HepG2 (cell line): ENCODE measurements around the gene CDC27. TPM values are rescaled to one million over a fixed set of nuclear protein-coding genes. Genes with fewer than 3 reads are reported as not detected.
A peak's percentile ranks its signal among the peaks of the same experiment; 100 is the strongest.

Experiments used
- AGO2 ChIP-seq: fragments of 200-400 bp; formaldehyde crosslinking; optimal IDR thresholded peaks from 2 replicates; pipeline ENCODE3; 2017; ENCODE audit warnings: mild to moderate bottlenecking, low read depth, low read length, moderate library complexity
- CHCHD3 ChIP-seq: sonication (generic); formaldehyde crosslinking; IDR thresholded peaks from 2 replicates; pipeline ENCODE4 v1.8.0; 2022; ENCODE audit warnings: mild to moderate bottlenecking, missing genetic modification reagents, moderate library complexity
- CREB1 ChIP-seq, 2 experiments: fragments of 450-650 bp in 1 of 2; IDR thresholded peaks; 2 replicates each; pipeline ENCODE4 v1.6.1; 2016 to 2017; ENCODE audit warnings: control low read depth in 1 of 2, mild to moderate bottlenecking in 1 of 2, missing compliant biosample characterization in 1 of 2, missing genetic modification characterization in 1 of 2
- CREM ChIP-seq, 2 experiments: sonication (generic) in 1 of 2; formaldehyde crosslinking in 1 of 2; IDR thresholded peaks; 2 replicates each; pipeline versions ENCODE4 v1.4.0 to v1.6.1; 2016 to 2020; ENCODE audit warnings: antibody characterized with exemption in 1 of 2, mild to moderate bottlenecking in 1 of 2, missing genetic modification reagents in 1 of 2
- KMT2B ChIP-seq: IDR thresholded peaks from 2 replicates; pipeline ENCODE4 v1.6.1; 2016; ENCODE audit warnings: missing genetic modification reagents, missing compliant biosample characterization
- MAZ ChIP-seq, 2 experiments: sonication (generic) in 1 of 2; formaldehyde crosslinking in 1 of 2; IDR thresholded peaks; 2 replicates each; pipeline versions ENCODE4 v1.5.0 to v1.6.1; 2012 to 2020; ENCODE audit warnings: low read depth in 2 of 2, mild to moderate bottlenecking in 2 of 2, borderline replicate concordance in 1 of 2, improper control_type of control experiment in 1 of 2, low read length in 1 of 2, missing genetic modification reagents in 1 of 2, moderate library complexity in 1 of 2
- MYC ChIP-seq: sonication (generic); formaldehyde crosslinking; IDR thresholded peaks from 2 replicates; pipeline ENCODE4 v1.9.0; 2021; ENCODE audit warnings: missing genetic modification reagents, borderline replicate concordance
- TBX2 ChIP-seq: sonication (generic); formaldehyde crosslinking; IDR thresholded peaks from 2 replicates; pipeline ENCODE4 v1.5.0; 2020; ENCODE audit warnings: missing genetic modification reagents, mild to moderate bottlenecking, borderline replicate concordance
- ZBTB25 ChIP-seq: IDR thresholded peaks from 2 replicates; pipeline ENCODE4 v1.6.1; 2018; ENCODE audit warnings: missing genetic modification reagents
- ZMYM4 ChIP-seq: sonication (generic); formaldehyde crosslinking; IDR thresholded peaks from 2 replicates; pipeline ENCODE4 v1.8.1; 2023; ENCODE audit warnings: mild to moderate bottlenecking, missing genetic modification reagents
- ZNF180 ChIP-seq: sonication (generic); formaldehyde crosslinking; IDR thresholded peaks from 2 replicates; pipeline ENCODE4 v1.4.0; 2020; ENCODE audit warnings: low read depth, missing genetic modification reagents, borderline replicate concordance
- ZNF329 ChIP-seq: sonication (generic); formaldehyde crosslinking; IDR thresholded peaks from 2 replicates; pipeline ENCODE4 v1.9.0; 2021; ENCODE audit warnings: low read depth, mild to moderate bottlenecking, missing genetic modification reagents
- ZNF430 ChIP-seq: sonication (generic); formaldehyde crosslinking; IDR thresholded peaks from 2 replicates; pipeline ENCODE4 v1.9.0; 2021; ENCODE audit warnings: mild to moderate bottlenecking, missing genetic modification reagents
- polyA plus RNA-seq, 8 experiments: library from polyadenylated mRNA; depleted of rRNA in 3 of 8; stranded (reverse) in 7 of 8; unstranded in 1 of 8; fragments of >200 nt; fragmentation: Illumina TruSeq in 4 of 8; extraction: Trizol in 4 of 8; gene quantifications; 2 replicates each; pipeline versions ENCODE4 v1.2.1 to v1.2.3, GENCODE V29; 2011 to 2016; ENCODE audit warnings: low read depth in 4 of 8, missing spikeins in 1 of 8, mixed read lengths in 1 of 8; ENCODE audit not compliant: insufficient read depth in 1 of 8
- total RNA-seq, 5 experiments: library from RNA; depleted of rRNA; stranded (reverse); fragments of >200 nt; fragmentation: Illumina TruSeq; extraction: Trizol; gene quantifications; 2 replicates each; pipeline ENCODE4 v1.2.3, GENCODE V29; 2016; ENCODE audit warnings: low read depth in 1 of 5
- TF ChIP-seq, protein P1 (sequence below): IDR thresholded peaks from 2 replicates; pipeline ENCODE4 v1.6.1; 2016
- TF ChIP-seq, protein P2 (sequence below): IDR thresholded peaks from 2 replicates; pipeline ENCODE4 v1.6.1; 2016; ENCODE audit warnings: control low read depth
- TF ChIP-seq, protein P3 (sequence below): IDR thresholded peaks from 2 replicates; pipeline ENCODE4 v1.6.1; 2016; ENCODE audit warnings: mild to moderate bottlenecking
- TF ChIP-seq, protein P4 (sequence below): IDR thresholded peaks from 2 replicates; pipeline ENCODE4 v1.4.0; 2020; ENCODE audit warnings: mild to moderate bottlenecking, missing genetic modification reagents

The CDC27 gene
- total and polyA plus RNA-seq, 2 of the 13 experiments (the other 11 are each of a cell fraction or from before 2014, with no cell fraction given), result 80.7 to 102 TPM

DNA sequence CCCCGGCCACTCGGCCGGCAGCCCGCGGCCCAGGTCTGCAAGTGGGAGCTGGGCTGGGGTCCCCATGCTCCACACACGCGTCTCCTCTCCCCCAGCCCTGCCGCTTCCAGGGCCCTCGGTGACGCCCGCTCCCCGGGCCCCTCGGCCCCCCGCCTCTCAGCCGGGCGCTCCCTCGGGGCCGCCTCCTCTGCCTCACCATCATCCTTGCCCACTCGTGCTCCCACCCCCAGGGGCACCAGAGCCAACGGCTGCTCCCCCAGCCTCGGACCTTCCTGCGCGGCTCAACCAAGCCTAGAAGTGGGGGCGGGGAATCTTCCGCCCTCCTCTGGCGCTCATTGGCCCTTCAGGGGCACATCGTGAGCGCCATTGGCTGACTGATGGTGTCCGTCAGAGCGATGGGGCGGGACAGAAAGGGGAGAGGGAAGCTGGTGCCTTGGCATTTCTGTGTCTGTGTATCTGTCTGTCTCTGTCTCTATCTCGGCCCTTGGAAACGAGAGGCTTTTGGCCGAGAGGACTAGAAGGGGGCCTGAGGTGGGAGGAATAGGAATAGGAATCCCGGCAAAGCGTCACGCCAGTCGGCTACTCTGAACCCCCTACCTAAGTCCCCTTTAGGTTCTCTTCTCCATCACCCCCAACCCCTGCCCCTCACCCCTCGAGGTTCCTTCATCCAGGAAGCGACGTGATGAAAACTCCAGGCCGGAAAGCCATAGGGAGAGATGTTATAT lies 88.9 kb downstream of the CDC27 start (continued):
- TF ChIP-seq MAZ (IDR thresholded peaks at IDR 0.05; ENCODE audit: borderline replicate concordance, low read depth, low read length), result no peak
- TF ChIP-seq MAZ (CRISPR knock-in tag; IDR thresholded peaks at IDR 0.05; ENCODE audit: low read depth), result no peak; the same call in 1 of the 2 replicates
- TF ChIP-seq, protein P1, sequence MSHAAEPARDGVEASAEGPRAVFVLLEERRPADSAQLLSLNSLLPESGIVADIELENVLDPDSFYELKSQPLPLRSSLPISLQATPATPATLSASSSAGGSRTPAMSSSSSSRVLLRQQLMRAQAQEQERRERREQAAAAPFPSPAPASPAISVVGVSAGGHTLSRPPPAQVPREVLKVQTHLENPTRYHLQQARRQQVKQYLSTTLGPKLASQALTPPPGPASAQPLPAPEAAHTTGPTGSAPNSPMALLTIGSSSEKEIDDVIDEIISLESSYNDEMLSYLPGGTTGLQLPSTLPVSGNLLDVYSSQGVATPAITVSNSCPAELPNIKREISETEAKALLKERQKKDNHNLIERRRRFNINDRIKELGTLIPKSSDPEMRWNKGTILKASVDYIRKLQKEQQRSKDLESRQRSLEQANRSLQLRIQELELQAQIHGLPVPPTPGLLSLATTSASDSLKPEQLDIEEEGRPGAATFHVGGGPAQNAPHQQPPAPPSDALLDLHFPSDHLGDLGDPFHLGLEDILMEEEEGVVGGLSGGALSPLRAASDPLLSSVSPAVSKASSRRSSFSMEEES (CRISPR knock-in tag), result 0 out of 2 replicates have a peak, but pooled peaks have one; percentile 23
- no peak for TF ChIP-seq CHCHD3 (CRISPR knock-in tag)
- TF ChIP-seq TBX2 (CRISPR knock-in tag), result peak; percentile 56
- TF ChIP-seq, protein P2, sequence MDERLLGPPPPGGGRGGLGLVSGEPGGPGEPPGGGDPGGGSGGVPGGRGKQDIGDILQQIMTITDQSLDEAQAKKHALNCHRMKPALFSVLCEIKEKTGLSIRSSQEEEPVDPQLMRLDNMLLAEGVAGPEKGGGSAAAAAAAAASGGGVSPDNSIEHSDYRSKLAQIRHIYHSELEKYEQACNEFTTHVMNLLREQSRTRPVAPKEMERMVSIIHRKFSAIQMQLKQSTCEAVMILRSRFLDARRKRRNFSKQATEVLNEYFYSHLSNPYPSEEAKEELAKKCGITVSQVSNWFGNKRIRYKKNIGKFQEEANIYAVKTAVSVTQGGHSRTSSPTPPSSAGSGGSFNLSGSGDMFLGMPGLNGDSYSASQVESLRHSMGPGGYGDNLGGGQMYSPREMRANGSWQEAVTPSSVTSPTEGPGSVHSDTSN, result peak; percentile 96
- TF ChIP-seq ZMYM4 (CRISPR knock-in tag), result peak; percentile 85
- TF ChIP-seq, protein P3, sequence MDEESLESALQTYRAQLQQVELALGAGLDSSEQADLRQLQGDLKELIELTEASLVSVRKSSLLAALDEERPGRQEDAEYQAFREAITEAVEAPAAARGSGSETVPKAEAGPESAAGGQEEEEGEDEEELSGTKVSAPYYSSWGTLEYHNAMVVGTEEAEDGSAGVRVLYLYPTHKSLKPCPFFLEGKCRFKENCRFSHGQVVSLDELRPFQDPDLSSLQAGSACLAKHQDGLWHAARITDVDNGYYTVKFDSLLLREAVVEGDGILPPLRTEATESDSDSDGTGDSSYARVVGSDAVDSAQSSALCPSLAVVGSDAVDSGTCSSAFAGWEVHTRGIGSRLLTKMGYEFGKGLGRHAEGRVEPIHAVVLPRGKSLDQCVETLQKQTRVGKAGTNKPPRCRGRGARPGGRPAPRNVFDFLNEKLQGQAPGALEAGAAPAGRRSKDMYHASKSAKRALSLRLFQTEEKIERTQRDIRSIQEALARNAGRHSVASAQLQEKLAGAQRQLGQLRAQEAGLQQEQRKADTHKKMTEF, result peak; percentile 67; the same call in 1 of the 2 replicates
- peak; percentile 38; the same call in 1 of the 2 replicates for TF ChIP-seq MYC (CRISPR knock-in tag)
- TF ChIP-seq, protein P4, sequence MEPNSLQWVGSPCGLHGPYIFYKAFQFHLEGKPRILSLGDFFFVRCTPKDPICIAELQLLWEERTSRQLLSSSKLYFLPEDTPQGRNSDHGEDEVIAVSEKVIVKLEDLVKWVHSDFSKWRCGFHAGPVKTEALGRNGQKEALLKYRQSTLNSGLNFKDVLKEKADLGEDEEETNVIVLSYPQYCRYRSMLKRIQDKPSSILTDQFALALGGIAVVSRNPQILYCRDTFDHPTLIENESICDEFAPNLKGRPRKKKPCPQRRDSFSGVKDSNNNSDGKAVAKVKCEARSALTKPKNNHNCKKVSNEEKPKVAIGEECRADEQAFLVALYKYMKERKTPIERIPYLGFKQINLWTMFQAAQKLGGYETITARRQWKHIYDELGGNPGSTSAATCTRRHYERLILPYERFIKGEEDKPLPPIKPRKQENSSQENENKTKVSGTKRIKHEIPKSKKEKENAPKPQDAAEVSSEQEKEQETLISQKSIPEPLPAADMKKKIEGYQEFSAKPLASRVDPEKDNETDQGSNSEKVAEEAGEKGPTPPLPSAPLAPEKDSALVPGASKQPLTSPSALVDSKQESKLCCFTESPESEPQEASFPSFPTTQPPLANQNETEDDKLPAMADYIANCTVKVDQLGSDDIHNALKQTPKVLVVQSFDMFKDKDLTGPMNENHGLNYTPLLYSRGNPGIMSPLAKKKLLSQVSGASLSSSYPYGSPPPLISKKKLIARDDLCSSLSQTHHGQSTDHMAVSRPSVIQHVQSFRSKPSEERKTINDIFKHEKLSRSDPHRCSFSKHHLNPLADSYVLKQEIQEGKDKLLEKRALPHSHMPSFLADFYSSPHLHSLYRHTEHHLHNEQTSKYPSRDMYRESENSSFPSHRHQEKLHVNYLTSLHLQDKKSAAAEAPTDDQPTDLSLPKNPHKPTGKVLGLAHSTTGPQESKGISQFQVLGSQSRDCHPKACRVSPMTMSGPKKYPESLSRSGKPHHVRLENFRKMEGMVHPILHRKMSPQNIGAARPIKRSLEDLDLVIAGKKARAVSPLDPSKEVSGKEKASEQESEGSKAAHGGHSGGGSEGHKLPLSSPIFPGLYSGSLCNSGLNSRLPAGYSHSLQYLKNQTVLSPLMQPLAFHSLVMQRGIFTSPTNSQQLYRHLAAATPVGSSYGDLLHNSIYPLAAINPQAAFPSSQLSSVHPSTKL (CRISPR knock-in tag), result peak; percentile 64
- peak; percentile 39; the same call in 1 of the 2 replicates for TF ChIP-seq CREB1 (IDR thresholded peaks at IDR 0.05)
- TF ChIP-seq CREB1 (CRISPR knock-in tag; IDR thresholded peaks at IDR 0.05), result peak; percentile 72
- TF ChIP-seq ZNF180 (CRISPR knock-in tag), result no peak
- peak; percentile 93 for TF ChIP-seq KMT2B (CRISPR knock-in tag)
- TF ChIP-seq ZNF430, result peak; percentile 74; the same call in 1 of the 2 replicates
- peak; percentile 25; the same call in 1 of the 2 replicates for TF ChIP-seq ZBTB25 (CRISPR knock-in tag)
- TF ChIP-seq ZNF329 (CRISPR knock-in tag), result no peak
- TF ChIP-seq CREM (IDR thresholded peaks at IDR 0.05), result peak; percentile 30; the same call in 1 of the 2 replicates
- TF ChIP-seq CREM (CRISPR knock-in tag; IDR thresholded peaks at IDR 0.05), result no peak
- peak; percentile 50 for TF ChIP-seq AGO2
